ENCODE measurements around the gene C1QL1.

Gene C1QL1

DNA sequence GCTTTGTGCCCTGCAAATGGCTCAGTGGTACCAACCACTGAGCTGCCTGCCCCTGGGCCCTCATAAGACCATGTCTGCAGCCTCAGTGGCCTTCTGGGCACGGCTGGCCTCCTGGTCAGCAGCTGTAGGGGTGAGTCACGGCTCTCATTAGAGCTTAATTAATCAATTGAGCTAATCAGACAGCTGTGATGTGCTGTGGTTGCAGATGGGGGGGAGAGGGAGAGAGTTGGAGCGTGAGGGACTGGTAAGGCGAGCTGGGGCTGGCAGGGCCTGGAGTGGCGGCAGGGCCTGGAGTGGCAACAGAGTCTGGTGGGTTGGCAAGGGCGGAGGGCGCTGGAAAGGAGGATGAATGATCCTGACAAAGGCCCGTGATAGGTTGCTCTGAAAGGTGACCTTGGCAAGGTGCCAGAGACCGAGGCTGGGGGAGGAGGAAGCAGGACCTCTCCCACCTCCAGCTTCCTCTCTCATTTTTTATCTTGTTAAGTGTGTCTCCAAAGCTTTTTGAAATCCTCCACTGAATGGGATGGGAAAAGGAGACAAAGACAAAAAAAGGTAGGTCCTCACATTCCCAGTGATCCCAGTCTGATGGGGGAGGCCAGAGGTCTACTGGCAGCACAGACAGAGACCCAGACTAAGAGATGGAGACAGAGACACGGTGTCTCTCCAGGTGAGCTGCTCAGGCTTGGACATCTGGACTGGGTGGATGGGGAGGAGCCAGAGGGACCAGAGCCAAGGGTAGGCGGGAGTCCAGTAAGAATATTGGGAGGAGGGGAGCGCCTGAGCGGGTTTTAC, 41.8 kb upstream of the C1QL1 start:
- ChIA-PET CTCF (interaction anchor here (1.3 to 3.2 kb wide), 5 partner anchors 9 to 90 kb away, joined by 3 to 25 read pairs (median 3); no protein-coding TSS in a partner anchor), POLR2A (no interaction called here)
- TF ChIP-seq, protein P1, sequence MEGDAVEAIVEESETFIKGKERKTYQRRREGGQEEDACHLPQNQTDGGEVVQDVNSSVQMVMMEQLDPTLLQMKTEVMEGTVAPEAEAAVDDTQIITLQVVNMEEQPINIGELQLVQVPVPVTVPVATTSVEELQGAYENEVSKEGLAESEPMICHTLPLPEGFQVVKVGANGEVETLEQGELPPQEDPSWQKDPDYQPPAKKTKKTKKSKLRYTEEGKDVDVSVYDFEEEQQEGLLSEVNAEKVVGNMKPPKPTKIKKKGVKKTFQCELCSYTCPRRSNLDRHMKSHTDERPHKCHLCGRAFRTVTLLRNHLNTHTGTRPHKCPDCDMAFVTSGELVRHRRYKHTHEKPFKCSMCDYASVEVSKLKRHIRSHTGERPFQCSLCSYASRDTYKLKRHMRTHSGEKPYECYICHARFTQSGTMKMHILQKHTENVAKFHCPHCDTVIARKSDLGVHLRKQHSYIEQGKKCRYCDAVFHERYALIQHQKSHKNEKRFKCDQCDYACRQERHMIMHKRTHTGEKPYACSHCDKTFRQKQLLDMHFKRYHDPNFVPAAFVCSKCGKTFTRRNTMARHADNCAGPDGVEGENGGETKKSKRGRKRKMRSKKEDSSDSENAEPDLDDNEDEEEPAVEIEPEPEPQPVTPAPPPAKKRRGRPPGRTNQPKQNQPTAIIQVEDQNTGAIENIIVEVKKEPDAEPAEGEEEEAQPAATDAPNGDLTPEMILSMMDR (IDR thresholded peaks at IDR 0.05; ENCODE audit: control extremely low read depth, extremely low read depth, low read depth, missing control alignments) = no peak
- no peak for DNase-seq (ENCODE audit: extremely low spot score)

DNA sequence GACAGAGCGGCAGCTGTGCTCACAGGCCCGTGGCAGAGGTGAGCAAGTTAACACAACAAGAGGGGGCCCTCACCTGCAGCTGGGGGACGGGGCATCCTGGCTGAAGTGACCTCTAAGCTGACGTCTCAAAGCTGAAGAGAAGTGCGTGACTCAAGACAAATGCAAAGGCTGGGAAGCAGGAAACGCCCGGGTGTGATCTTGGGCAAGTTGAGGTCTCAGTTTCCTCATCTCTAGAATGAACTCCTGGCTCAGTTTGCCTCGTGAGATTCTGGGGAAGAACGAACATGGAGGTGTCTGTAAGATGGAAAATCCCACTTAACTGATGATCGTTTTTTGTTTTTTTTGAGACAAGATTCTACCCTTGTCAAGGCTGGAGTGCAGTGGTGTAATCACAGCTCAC, 40.1 kb upstream of the C1QL1 start:
- ChIA-PET CTCF (no interaction called here), POLR2A (no interaction called here)
- no peak for DNase-seq (ENCODE audit: extremely low spot score)
- TF ChIP-seq, protein P1 (IDR thresholded peaks at IDR 0.05; ENCODE audit: control extremely low read depth, extremely low read depth, low read depth, missing control alignments) = no peak

DNA sequence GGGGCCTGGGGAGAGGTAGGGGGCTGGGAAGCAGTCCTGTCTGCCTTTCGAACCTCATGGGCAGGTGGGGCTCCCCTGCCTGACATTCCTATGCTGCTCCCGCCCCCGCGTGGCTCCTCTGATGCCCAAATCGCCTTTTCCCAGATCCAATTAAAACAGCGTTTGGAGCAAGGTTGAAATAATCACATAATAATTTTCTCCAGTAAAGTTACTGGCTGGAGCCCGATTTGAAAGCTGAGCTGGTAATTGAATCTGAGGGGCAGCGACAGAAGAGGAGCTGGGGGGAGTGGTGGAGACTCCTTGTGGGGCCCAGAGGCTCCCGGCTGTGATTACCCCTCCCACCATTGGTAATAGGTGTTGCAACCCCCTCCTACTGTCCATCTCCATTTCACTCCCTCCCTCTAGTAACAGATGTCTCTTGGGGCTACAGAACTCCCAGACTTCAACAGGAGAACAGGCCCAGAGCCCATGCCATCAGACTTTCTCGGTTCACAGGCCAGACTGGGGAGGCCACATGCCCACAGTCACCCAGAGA, 38.9 kb upstream of the C1QL1 start:
- POLR2A ChIA-PET = no interaction called here
- CTCF ChIA-PET = interaction anchor here (6.6 kb wide), 1 partner anchor 13 kb away, joined by 38 read pairs; no protein-coding TSS in a partner anchor
- no peak for DNase-seq (ENCODE audit: extremely low spot score)
- TF ChIP-seq, protein P1 (IDR thresholded peaks at IDR 0.05; ENCODE audit: control extremely low read depth, extremely low read depth, low read depth, missing control alignments) = no peak

DNA sequence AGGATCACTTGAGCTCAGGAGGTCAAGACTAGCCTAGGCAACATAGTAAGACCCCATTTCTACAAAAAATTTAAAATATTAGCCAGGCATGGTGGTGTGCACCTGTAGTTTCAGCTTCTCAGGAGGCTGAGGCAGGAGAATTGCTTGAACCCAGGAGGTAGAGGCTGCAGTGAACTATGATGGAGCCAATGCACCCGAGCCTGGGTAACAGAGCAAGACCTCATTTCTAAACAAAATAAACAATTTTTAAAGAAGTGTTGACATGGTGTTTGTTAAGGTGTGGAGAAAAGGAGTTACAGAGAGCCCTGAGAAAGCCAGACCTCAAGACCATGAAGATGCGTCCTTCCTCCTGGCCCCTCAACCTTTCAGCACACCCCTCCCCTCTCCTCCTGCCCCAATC, 37.6 kb upstream of the C1QL1 start:
- CTCF ChIA-PET = interaction anchor here (1.3 to 6.6 kb wide), 2 partner anchors 15 to 28 kb away, joined by 3 to 38 read pairs; no protein-coding TSS in a partner anchor
- POLR2A ChIA-PET = no interaction called here
- TF ChIP-seq, protein P1 (IDR thresholded peaks at IDR 0.05; ENCODE audit: control extremely low read depth, extremely low read depth, low read depth, missing control alignments) = no peak
- no peak for DNase-seq (ENCODE audit: extremely low spot score)

DNA sequence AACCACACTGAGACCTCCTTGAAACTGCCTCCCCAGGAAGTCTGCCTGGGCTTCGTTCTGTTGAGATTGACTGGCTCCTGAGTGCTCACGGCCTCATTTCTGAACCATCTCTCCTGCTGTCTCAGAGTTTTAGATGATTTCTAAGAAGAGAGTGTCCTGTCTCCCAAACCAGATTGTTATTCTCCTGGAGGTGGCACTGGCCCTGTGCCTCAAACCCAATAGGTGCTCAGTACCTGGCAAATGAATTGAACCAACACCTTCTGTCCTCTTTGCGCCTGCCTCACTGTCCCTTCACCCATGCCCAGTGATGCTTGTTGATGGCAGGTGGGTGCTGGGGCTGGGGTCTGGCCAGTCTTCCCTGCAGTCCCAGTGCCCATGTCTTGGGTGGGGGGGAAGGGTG, 36.3 kb upstream of the C1QL1 start:
- DNase-seq (ENCODE audit: extremely low spot score) = no peak
- TF ChIP-seq, protein P1 (IDR thresholded peaks at IDR 0.05; ENCODE audit: control extremely low read depth, extremely low read depth, low read depth, missing control alignments) = no peak
- ChIA-PET CTCF (interaction anchor here (0.9 to 6.6 kb wide), 4 partner anchors 9 to 139 kb away, joined by 3 to 38 read pairs (median 4); no protein-coding TSS in a partner anchor), POLR2A (no interaction called here)

DNA sequence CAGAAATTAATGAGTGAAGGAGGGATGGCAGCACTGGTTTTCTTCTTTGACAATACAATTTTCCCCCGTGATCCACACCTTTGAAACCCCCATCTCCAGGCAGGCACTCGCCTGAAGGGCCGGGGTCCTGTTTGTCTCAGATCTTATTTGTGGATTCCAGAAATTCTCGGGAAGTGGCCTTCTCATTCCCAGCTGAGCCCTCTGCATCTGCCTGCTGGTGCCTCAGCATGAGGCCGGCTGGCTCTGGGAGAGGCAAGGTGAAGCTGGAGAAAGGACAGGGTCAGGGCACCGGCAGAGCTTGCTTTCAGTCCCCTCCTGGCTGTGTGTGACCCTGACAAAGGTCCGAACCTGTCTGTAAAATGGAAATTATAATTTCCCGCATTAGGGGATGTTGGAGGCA, 35.8 kb upstream of the C1QL1 start:
- DNase-seq (ENCODE audit: extremely low spot score) = no peak
- CTCF ChIA-PET = interaction anchor here (1.3 to 6.6 kb wide), 4 partner anchors 12 to 139 kb away, joined by 3 to 38 read pairs (median 5); partner anchors contain the start of gene ACBD4
- POLR2A ChIA-PET = no interaction called here
- TF ChIP-seq, protein P1 (IDR thresholded peaks at IDR 0.05; ENCODE audit: control extremely low read depth, extremely low read depth, low read depth, missing control alignments) = no peak

All from GM10248 (cell line).